MCF 10A (cell line): Measurements from ENCODE around the gene PANK1. TPM values are rescaled to one million over a fixed set of nuclear protein-coding genes. Genes with fewer than 3 reads are reported as not detected.
"Not testable (repeated sequence)": the region's sequence is repeated elsewhere in the genome, so short reads cannot be mapped to it uniquely, and the experiment has no call there.

ENCODE experiments used
- BruUV-seq: library from RNA; stranded (reverse); fragments of 400-500 nt; replicated peaks from 2 replicates; lab custom pipeline; 2021; lab: Mats Ljungman, UMichigan
- CTCF ChIA-PET: fragments of 300-600 bp; sonication (Branson Sonifier 250); formaldehyde crosslinking; extraction: SDS; loops from one replicate; lab custom pipeline; 2021; ENCODE audit warnings: antibody characterized with exemption, inconsistent platforms; lab: Yijun Ruan, JAX
- POLR2A ChIA-PET: fragments of 300-600, 350-650 bp; sonication (Branson Sonifier 250); formaldehyde crosslinking; extraction: SDS; loops from one replicate; lab custom pipeline; 2020; ENCODE audit warnings: antibody characterized with exemption, inconsistent platforms; lab: Yijun Ruan, JAX
- DNase-seq: peaks from one replicate; pipeline ENCODE4 v3.0.0-alpha.2; 2018; ENCODE audit not compliant: unreplicated experiment
- H3K27ac Mint-ChIP-seq: one replicate; pipeline ENCODE4 v1.8.0; 2022; ENCODE audit warnings: mild to moderate bottlenecking, low read depth, mixed read lengths; ENCODE audit not compliant: unreplicated experiment
- H3K27me3 Mint-ChIP-seq: one replicate; pipeline ENCODE4 v1.8.0; 2022; ENCODE audit warnings: mixed read lengths; ENCODE audit not compliant: insufficient read depth, unreplicated experiment
- H3K36me3 Mint-ChIP-seq: one replicate; pipeline ENCODE4 v1.8.0; 2022; ENCODE audit warnings: mild to moderate bottlenecking, moderate library complexity, mixed read lengths; ENCODE audit not compliant: insufficient read depth, unreplicated experiment
- H3K4me1 Mint-ChIP-seq: one replicate; pipeline ENCODE4 v1.8.0; 2022; ENCODE audit warnings: mixed read lengths; ENCODE audit not compliant: insufficient read depth, unreplicated experiment
- H3K4me3 Mint-ChIP-seq: one replicate; pipeline ENCODE4 v1.8.0; 2022; ENCODE audit warnings: mild to moderate bottlenecking, moderate library complexity, mixed read lengths; ENCODE audit not compliant: unreplicated experiment
- H3K9me3 Mint-ChIP-seq: one replicate; pipeline ENCODE4 v1.8.0; 2022; ENCODE audit warnings: mixed read lengths; ENCODE audit not compliant: unreplicated experiment
- CTCF ChIP-seq: fragments of 200-600 bp; IDR thresholded peaks from one replicate; pipeline ENCODE4 v1.8.0; 2022; ENCODE audit warnings: antibody characterized with exemption, mild to moderate bottlenecking; ENCODE audit not compliant: unreplicated experiment
- intact Hi-C: fragments of 100-400 bp; cut with micrococcal nuclease; formaldehyde crosslinking; loops from 2 replicates; pipeline ENCODE4 v1.14.1; 2022
- total RNA-seq: library from RNA; stranded (reverse); gene quantifications from 2 replicates; pipeline ENCODE4 v1.2.3, GENCODE V29; 2022

PANK1 gene
- total RNA-seq, 1 experiment from 2014 or later = 4.7 TPM

- no peaks in the 10 kb centered on the region for H3K27me3 Mint-ChIP-seq
- POLR2A ChIA-PET = no interaction called here
- no peak for TF ChIP-seq CTCF
- CTCF ChIA-PET = interaction anchor here (0.6 kb wide), 1 partner anchor 1288 kb away, joined by 5 read pairs; no protein-coding TSS in a partner anchor
- H3K4me1 Mint-ChIP-seq = peaks cover 5% of the 10 kb centered on the region
- intact Hi-C loops = no loop called here
- H3K36me3 Mint-ChIP-seq = no peaks in the 10 kb centered on the region
- no peak for DNase-seq
- no peak overlapping the region for H3K27ac Mint-ChIP-seq
- H3K9me3 Mint-ChIP-seq = peaks cover 10% of the 10 kb centered on the region
- no peak overlapping the region for H3K4me3 Mint-ChIP-seq
- no TSS peak for BruUV-seq
Measured at GRCh38 chr10:89624020-89624419, 21.0 kb downstream of the PANK1 start.

DNA sequence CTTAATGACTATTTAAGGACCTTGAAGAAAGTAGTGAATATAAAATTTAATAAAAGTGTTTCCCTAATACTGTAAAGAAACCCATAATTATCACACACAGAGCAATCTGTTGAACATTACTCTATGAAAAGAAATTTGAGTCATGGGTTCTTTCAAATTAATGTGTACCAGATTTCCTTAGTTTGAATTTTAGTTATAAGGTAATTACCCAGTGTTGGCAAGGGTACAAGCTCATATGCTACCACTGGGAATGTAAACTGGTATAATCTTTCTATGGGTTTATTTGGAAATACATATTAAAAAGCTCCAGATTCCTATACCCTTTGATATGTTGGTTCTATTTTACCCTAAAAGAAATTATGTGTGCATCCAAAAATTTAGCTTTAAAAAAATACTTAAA is 22.9 kb downstream of the PANK1 start:
- intact Hi-C loops = no loop called here
- no peak for DNase-seq
- Mint-ChIP-seq H3K4me3 (no peak overlapping the region), H3K9me3 (peaks cover 10% of the 10 kb centered on the region), H3K27ac (no peak overlapping the region), H3K4me1 (no peaks in the 10 kb centered on the region), H3K36me3 (no peaks in the 10 kb centered on the region), H3K27me3 (no peaks in the 10 kb centered on the region)
- ChIA-PET CTCF (no interaction called here), POLR2A (interaction anchor here (0.8 kb wide), 1 partner anchor 11 kb away, joined by 3 read pairs; no protein-coding TSS in a partner anchor)
- no TSS peak for BruUV-seq
- no peak for TF ChIP-seq CTCF

DNA sequence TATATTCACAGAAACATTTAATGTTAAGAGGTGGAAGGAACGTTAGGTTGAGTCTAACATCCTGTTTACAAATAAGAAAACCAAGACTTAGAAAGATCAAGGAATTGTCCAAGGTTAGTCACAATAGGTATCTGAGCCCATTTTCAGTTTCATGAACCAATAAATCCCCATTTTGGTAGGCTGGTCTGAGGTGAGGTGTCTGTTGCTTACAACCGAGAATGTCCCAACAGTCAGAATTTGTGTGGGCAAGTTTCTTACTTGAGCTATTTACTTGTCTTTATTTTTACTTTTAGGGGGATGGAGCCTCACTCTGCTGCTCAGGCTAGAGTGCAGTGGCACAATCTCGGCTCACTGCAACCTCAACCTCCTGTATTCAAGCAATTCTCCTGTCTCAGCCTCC is 23.6 kb downstream of the PANK1 start:
- TF ChIP-seq CTCF = no peak
- POLR2A ChIA-PET = no interaction called here
- Mint-ChIP-seq H3K27me3 (no peaks in the 10 kb centered on the region), H3K27ac (no peak overlapping the region), H3K9me3 (peaks cover 10% of the 10 kb centered on the region), H3K4me1 (no peaks in the 10 kb centered on the region), H3K36me3 (no peaks in the 10 kb centered on the region), H3K4me3 (no peak overlapping the region)
- BruUV-seq = no TSS peak
- CTCF ChIA-PET = no interaction called here
- intact Hi-C loops = no loop called here
- DNase-seq = no peak

GRCh38 chr10:89620296-89620695 is 24.7 kb downstream of the PANK1 start:
- CTCF ChIA-PET = interaction anchor here (0.7 kb wide), 1 partner anchor 14 kb away, joined by 3 read pairs; no protein-coding TSS in a partner anchor
- H3K4me1 Mint-ChIP-seq, H3K27ac Mint-ChIP-seq, H3K27me3 Mint-ChIP-seq, H3K9me3 Mint-ChIP-seq, intact Hi-C loops, H3K4me3 Mint-ChIP-seq, POLR2A ChIA-PET, DNase-seq, H3K36me3 Mint-ChIP-seq, BruUV-seq: not testable (repeated sequence)
